K562 (cell line): Measurements from ENCODE around the gene CYB5R3. TPM values are rescaled to one million over a fixed set of nuclear protein-coding genes. Genes with fewer than 3 reads are reported as not detected.

Source experiments
- ATAC-seq: fragments of 200-7000 bp; cut with Tn5 transposase; 3 replicates; pipeline ENCODE4 v1.9.1; 2020; ENCODE audit warnings: moderate library complexity
- BruUV-seq: library from RNA; stranded (reverse); fragments of 400-500 nt; replicated peaks from 2 replicates; lab custom pipeline; 2021; lab: Mats Ljungman, UMichigan
- CTCF ChIA-PET: fragments of 300-600 bp; formaldehyde crosslinking; extraction: SDS; loops from one replicate; lab custom pipeline; 2021; ENCODE audit warnings: low intra/inter-chr PET ratio; lab: Yijun Ruan, JAX
- POLR2A ChIA-PET: fragments of 300-600, 350-650 bp; sonication (Branson Sonifier 250); formaldehyde crosslinking; extraction: SDS; loops from one replicate; lab custom pipeline; 2021; ENCODE audit warnings: antibody characterized with exemption, inconsistent platforms; lab: Yijun Ruan, JAX
- DNase-seq, 4 experiments: peaks; one replicate each; pipeline versions ENCODE4 v3.0.0 to v3.0.0-alpha.2; 2011 to 2018; ENCODE audit warnings: low spot score in 3 of 4, mixed read lengths in 3 of 4; ENCODE audit errors: extremely low read depth in 1 of 4
- FAIRE-seq: peaks from 2 replicates; lab custom pipeline; 2011; peaks lifted over from hg19 to GRCh38; lab: Jason Lieb, UNC
- H2AFZ ChIP-seq: 2 replicates; pipeline ENCODE4 v1.6.0; 2011; ENCODE audit warnings: low read depth, low read length, control low read depth, inconsistent platforms
- H3K27ac ChIP-seq: fragments of 200-600 bp; 3 replicates; pipeline ENCODE4 v1.8.0; 2011; ENCODE audit warnings: low read depth, mild to moderate bottlenecking, control low read depth, inconsistent platforms, low read length, moderate library complexity, mixed read lengths; ENCODE audit errors: extremely low read depth
- H3K27me3 ChIP-seq, 2 experiments: fragments of 300-600 bp in 1 of 2; 2 replicates in 1 of 2; 3 replicates in 1 of 2; pipeline versions ENCODE4 v1.6.0 to v1.8.0; 2011; ENCODE audit warnings: inconsistent platforms in 2 of 2, low read length in 2 of 2, mild to moderate bottlenecking in 1 of 2, mixed read lengths in 1 of 2, moderate library complexity in 1 of 2; ENCODE audit not compliant: control insufficient read depth in 2 of 2, insufficient read depth in 2 of 2
- H3K36me3 ChIP-seq: fragments of 300-600 bp; 3 replicates; pipeline ENCODE4 v1.8.0; 2011; ENCODE audit warnings: mild to moderate bottlenecking, low read length, inconsistent platforms; ENCODE audit not compliant: control insufficient read depth, insufficient read depth
- H3K4me1 ChIP-seq, 2 experiments: fragments of 200-600 bp in 1 of 2; replicated peaks in 1 of 2; 2 replicates in 1 of 2; 3 replicates in 1 of 2; pipeline versions ENCODE4 v1.5.1 to v1.8.0; 2011; ENCODE audit warnings: inconsistent platforms in 2 of 2, low read length in 2 of 2, mild to moderate bottlenecking in 1 of 2, mixed read lengths in 1 of 2, moderate library complexity in 1 of 2; ENCODE audit not compliant: control insufficient read depth in 2 of 2, insufficient read depth in 2 of 2
- H3K4me2 ChIP-seq: 2 replicates; pipeline ENCODE4 v1.6.1; 2011; ENCODE audit warnings: low read length, control low read depth, inconsistent platforms, mixed read lengths; ENCODE audit not compliant: insufficient read depth
- H3K4me3 ChIP-seq: fragments of 200-600 bp; sonication (generic), shearing (Covaris generic); 2 replicates; pipeline ENCODE4 v1.5.1; 2016; ENCODE audit warnings: control low read depth, inconsistent platforms
- H3K79me2 ChIP-seq: fragments of 200-600 bp; 3 replicates; pipeline ENCODE4 v1.8.0; 2011; ENCODE audit warnings: low read length, inconsistent platforms; ENCODE audit not compliant: control insufficient read depth, insufficient read depth
- H3K9ac ChIP-seq, 2 experiments: 2 replicates each; pipeline versions ENCODE4 v1.6.0 to v1.6.1; 2011; ENCODE audit warnings: low read depth in 2 of 2, low read length in 2 of 2, control low read depth in 1 of 2, inconsistent platforms in 1 of 2, mild to moderate bottlenecking in 1 of 2, mixed read lengths in 1 of 2; ENCODE audit not compliant: insufficient read depth in 1 of 2
- H3K9me1 ChIP-seq: one replicate; pipeline ENCODE4 v1.6.0; 2011; ENCODE audit warnings: inconsistent platforms, mild to moderate bottlenecking, low read length, moderate library complexity; ENCODE audit not compliant: control insufficient read depth, insufficient read depth
- H3K9me3 ChIP-seq: replicated peaks from 2 replicates; pipeline ENCODE4 v1.5.1; 2011; ENCODE audit warnings: low read depth, low read length, inconsistent platforms; ENCODE audit not compliant: control insufficient read depth, insufficient read depth
- H4K20me1 ChIP-seq: replicated peaks from 2 replicates; pipeline ENCODE4 v1.6.1; 2011; ENCODE audit warnings: low read length, inconsistent platforms, mixed read lengths; ENCODE audit not compliant: control insufficient read depth, insufficient read depth
- HIVEP1 ChIP-seq: fragments of 250-450 bp; sonication (Bioruptor Pico); IDR thresholded peaks from 2 replicates; pipeline ENCODE4 v1.4.0; 2020; ENCODE audit warnings: mild to moderate bottlenecking
- HNRNPL ChIP-seq: fragments of 200-400 bp; formaldehyde crosslinking; IDR thresholded peaks from 2 replicates; pipeline ENCODE4 v1.6.1; 2017; ENCODE audit warnings: low read depth, mild to moderate bottlenecking, low read length
- KAT7 ChIP-seq: sonication (generic); formaldehyde crosslinking; IDR thresholded peaks from 2 replicates; pipeline ENCODE4 v1.8.0; 2022; ENCODE audit warnings: missing genetic modification reagents, mild to moderate bottlenecking, borderline replicate concordance
- SMARCA4 ChIP-seq: fragments of 450-650 bp; IDR thresholded peaks from 2 replicates; pipeline ENCODE4 v1.6.1; 2016
- SMARCB1 ChIP-seq: IDR thresholded peaks from 2 replicates; pipeline ENCODE4 v1.6.1; 2011; ENCODE audit warnings: improper control_type of control experiment, low read depth; ENCODE audit not compliant: insufficient read length
- SRF ChIP-seq, 2 experiments: fragments of 250-450, 450-650 bp in 1 of 2; sonication (Bioruptor Pico) in 1 of 2; sonication (generic) in 1 of 2; formaldehyde crosslinking; IDR thresholded peaks; 2 replicates each; pipeline versions ENCODE4 v1.5.0 to v1.5.1; 2020 to 2022; ENCODE audit warnings: mild to moderate bottlenecking in 1 of 2, missing genetic modification reagents in 1 of 2
- ZNF76 ChIP-seq: fragments of 250-450 bp; sonication (Bioruptor Pico); IDR thresholded peaks from 2 replicates; pipeline ENCODE4 v1.4.0; 2020; ENCODE audit warnings: mild to moderate bottlenecking, moderate library complexity, borderline replicate concordance
- WGBS: fragments of 100-300 bp; shearing (Covaris generic); methylation state at CpG from one replicate; pipeline ENCODE4 v1.1.6; 2016; ENCODE audit warnings: low coverage, mixed read lengths; ENCODE audit not compliant: insufficient coverage; ENCODE audit errors: missing lambda C conversion rate; 5-methylcytosine and 5-hydroxymethylcytosine counted together
- in situ Hi-C: fragments of 300-500 bp; cut with MboI; formaldehyde crosslinking; loops from 4 replicates; pipeline ENCODE4 v1.15.0; 2018; ENCODE audit warnings: inconsistent platforms, mixed read lengths
- intact Hi-C: fragments of 100-400 bp; cut with micrococcal nuclease; formaldehyde crosslinking; loops from 2 replicates; pipeline ENCODE4 v1.14.2; 2022
- polyA plus RNA-seq, 8 experiments: library from polyadenylated mRNA; depleted of rRNA in 4 of 8; stranded (reverse) in 5 of 8; unstranded in 3 of 8; fragments of >200 nt; fragmentation: Nextera tagmentation in 2 of 8; fragmentation: Illumina TruSeq in 1 of 8; extraction: Ambion mirVana in 2 of 8; extraction: Trizol in 1 of 8; gene quantifications; 2 replicates each; pipeline versions ENCODE4 v1.2.1 to v1.2.3, GENCODE V29; 2011 to 2014; ENCODE audit warnings: inconsistent platforms in 1 of 8, missing spikeins in 1 of 8
- total RNA-seq, 7 experiments: library from RNA; depleted of rRNA in 6 of 7; stranded (reverse); fragments of >200 nt in 6 of 7; fragmentation: Illumina TruSeq in 2 of 7; extraction: Trizol in 2 of 7; gene quantifications; 2 replicates each; pipeline versions ENCODE4 v1.2.1 to v1.2.3, GENCODE V29; 2011 to 2021; ENCODE audit warnings: low replicate concordance in 1 of 7

The CYB5R3 gene
- total and polyA plus RNA-seq, 9 of the 15 experiments (the other 6 are each of a cell fraction or from before 2014, with no cell fraction given), result 1.4 to 66.8 (median 23.4) TPM

GRCh38 chr22:42645341-42645937 is 3.8 kb downstream of the CYB5R3 start:
- POLR2A ChIA-PET, result interaction anchor here (0.5 kb wide), 1 partner anchor 120 kb away, joined by 3 read pairs; no protein-coding TSS in a partner anchor
- Histone ChIP-seq H3K79me2 (peaks cover 72% of the 10 kb centered on the region), H3K4me1 (peaks cover 56 to 69% of the 10 kb centered on the region in 2 experiments), H3K9me3 (no peaks in the 10 kb centered on the region), H3K36me3 (peaks cover 3% of the 10 kb centered on the region; the same call in 1 of the 3 replicates), H3K9me1 (peaks cover 2% of the 10 kb centered on the region), H3K27me3 (no peaks in the 10 kb centered on the region; a peak in 1 of 5 replicates), H3K4me3 (no peak overlapping the region), H3K27ac (0 out of 3 replicates have a peak overlapping the region, but pooled peaks have one; percentile 26)
- intact Hi-C loops, result no loop called here
- CTCF ChIA-PET, result no interaction called here
- 70% methylated on average over 15 of the region's 19 CpGs for WGBS
- TF ChIP-seq ZNF76 (CRISPR knock-in tag) (no peak), SMARCB1 (no peak), SRF (CRISPR knock-in tag; IDR thresholded peaks at IDR 0.05) (no peak), SMARCA4 (no peak), HIVEP1 (CRISPR knock-in tag) (no peak), KAT7 (CRISPR knock-in tag) (no peak), HNRNPL (no peak)
- TF ChIP-seq, all 486 proteins: peak for 0
- no peak for FAIRE-seq
- BruUV-seq, result no TSS peak
- ATAC-seq, result no peak
- Histone ChIP-seq H3K4me2 (no peak overlapping the region), H3K9ac (peak overlapping the region; percentile 20 to 81; a peak in 3 of 4 replicates), H4K20me1 (peaks cover 16% of the 10 kb centered on the region), H2AFZ (no peak overlapping the region)
- in situ Hi-C loops, result no loop called here
- no peak for DNase-seq
